IMR-90 (cell line): ENCODE results near the gene ELFN1. TPM values are rescaled to one million over a fixed set of nuclear protein-coding genes. Genes with fewer than 3 reads are reported as not detected.

Experiments used
- ATAC-seq: fragments of 200-7000 bp; cut with Tn5 transposase; 2 replicates; pipeline ENCODE4 v1.9.1; 2020; ENCODE audit warnings: low read depth, mild to moderate bottlenecking, moderate library complexity
- BruUV-seq: library from RNA; stranded (reverse); fragments of 400-500 nt; replicated peaks from 2 replicates; lab custom pipeline; 2021; lab: Mats Ljungman, UMichigan
- CTCF ChIA-PET: fragments of 300-600 bp; formaldehyde crosslinking; extraction: SDS; loops from one replicate; lab custom pipeline; 2021; ENCODE audit warnings: antibody characterized with exemption; lab: Yijun Ruan, JAX
- POLR2A ChIA-PET: fragments of 300-600 bp; sonication (Branson Sonifier 250); formaldehyde crosslinking; loops from one replicate; lab custom pipeline; 2022; ENCODE audit warnings: antibody characterized with exemption; ENCODE audit not compliant: unreplicated experiment; lab: Charles Lee
- DNase-seq: peaks from one replicate; pipeline ENCODE4 v3.0.0; 2013
- H2AFZ ChIP-seq: replicated peaks from 2 replicates; pipeline ENCODE3; 2013; ENCODE audit warnings: low read length, mild to moderate bottlenecking; ENCODE audit not compliant: poor library complexity
- H2AK5ac ChIP-seq: 2 replicates; pipeline ENCODE4 v1.6.1; 2013; ENCODE audit warnings: low read depth, low read length, inconsistent platforms
- H2AK9ac ChIP-seq: replicated peaks from 2 replicates; pipeline ENCODE3; 2013; ENCODE audit warnings: mild to moderate bottlenecking, low read depth, low read length, moderate library complexity; ENCODE audit not compliant: poor library complexity
- H2BK120ac ChIP-seq: 2 replicates; pipeline ENCODE4 v1.6.1; 2013; ENCODE audit warnings: low read depth, low read length, inconsistent platforms
- H2BK15ac ChIP-seq: 3 replicates; pipeline ENCODE4 v1.6.1; 2013; ENCODE audit warnings: low read depth, low read length, inconsistent platforms
- H2BK20ac ChIP-seq: 2 replicates; pipeline ENCODE4 v1.6.1; 2013; ENCODE audit warnings: low read depth, mild to moderate bottlenecking, inconsistent platforms, low read length, moderate library complexity
- H2BK5ac ChIP-seq: 2 replicates; pipeline ENCODE4 v1.6.1; 2013; ENCODE audit warnings: mild to moderate bottlenecking, low read depth, low read length, inconsistent platforms; ENCODE audit not compliant: poor library complexity, severe bottlenecking
- H3K14ac ChIP-seq: replicated peaks from 2 replicates; pipeline ENCODE4 v1.6.1; 2013; ENCODE audit warnings: low read depth, low read length, inconsistent platforms
- H3K18ac ChIP-seq: 2 replicates; pipeline ENCODE4 v1.6.1; 2013; ENCODE audit warnings: low read depth, low read length, control low read depth
- H3K23ac ChIP-seq: 2 replicates; pipeline ENCODE4 v1.6.1; 2013; ENCODE audit warnings: low read depth, low read length, inconsistent platforms
- H3K27ac ChIP-seq: 2 replicates; pipeline ENCODE4 v1.5.1; 2013; ENCODE audit warnings: mild to moderate bottlenecking, control low read depth, low read length; ENCODE audit not compliant: insufficient read depth
- H3K27me3 ChIP-seq: 2 replicates; pipeline ENCODE4 v1.6.1; 2013; ENCODE audit warnings: low read length; ENCODE audit not compliant: control insufficient read depth, insufficient read depth
- H3K36me3 ChIP-seq: 2 replicates; pipeline ENCODE4 v1.6.1; 2013; ENCODE audit warnings: low read length, mixed read lengths; ENCODE audit not compliant: control insufficient read depth, insufficient read depth
- H3K4ac ChIP-seq: 2 replicates; pipeline ENCODE4 v1.6.1; 2013; ENCODE audit warnings: low read depth, low read length, inconsistent platforms
- H3K4me1 ChIP-seq: 2 replicates; pipeline ENCODE4 v1.6.1; 2013; ENCODE audit warnings: low read length, mixed read lengths; ENCODE audit not compliant: control insufficient read depth, insufficient read depth
- H3K4me2 ChIP-seq: 2 replicates; pipeline ENCODE4 v1.6.1; 2013; ENCODE audit warnings: low read depth, mild to moderate bottlenecking, control low read depth, low read length, moderate library complexity
- H3K4me3 ChIP-seq: 2 replicates; pipeline ENCODE4 v1.5.1; 2013; ENCODE audit warnings: low read depth, mild to moderate bottlenecking, control low read depth, low read length, moderate library complexity; ENCODE audit not compliant: insufficient read depth
- H3K56ac ChIP-seq: 2 replicates; pipeline ENCODE4 v1.6.1; 2013; ENCODE audit warnings: low read length, inconsistent platforms; ENCODE audit not compliant: insufficient read depth; ENCODE audit errors: extremely low read depth
- H3K79me1 ChIP-seq, 2 experiments: 2 replicates each; pipeline ENCODE4 v1.6.1; 2013; ENCODE audit warnings: low read length in 2 of 2, inconsistent platforms in 1 of 2, low read depth in 1 of 2
- H3K9ac ChIP-seq: 2 replicates; pipeline ENCODE4 v1.6.1; 2013; ENCODE audit warnings: low read depth, low read length, control low read depth
- H3K9me1 ChIP-seq: 2 replicates; pipeline ENCODE4 v1.6.1; 2013; ENCODE audit warnings: low read length, inconsistent platforms; ENCODE audit not compliant: insufficient read depth
- H3K9me3 ChIP-seq: 2 replicates; pipeline ENCODE4 v1.6.1; 2013; ENCODE audit warnings: low read length; ENCODE audit not compliant: control insufficient read depth, insufficient read depth
- H4K20me1 ChIP-seq: 2 replicates; pipeline ENCODE4 v1.6.1; 2013; ENCODE audit warnings: low read length, inconsistent platforms; ENCODE audit not compliant: insufficient read depth
- H4K5ac ChIP-seq: 2 replicates; pipeline ENCODE4 v1.6.1; 2013; ENCODE audit warnings: mild to moderate bottlenecking, low read depth, low read length, control low read depth
- H4K8ac ChIP-seq, 2 experiments: 2 replicates each; pipeline ENCODE4 v1.6.1; 2013; ENCODE audit warnings: low read depth in 2 of 2, low read length in 2 of 2, control low read depth in 1 of 2, inconsistent platforms in 1 of 2
- H4K91ac ChIP-seq: 2 replicates; pipeline ENCODE4 v1.6.1; 2013; ENCODE audit warnings: low read depth, low read length, inconsistent platforms; ENCODE audit not compliant: insufficient read depth
- BHLHE40 ChIP-seq: fragments of 150-350 bp; IDR thresholded peaks from 2 replicates; pipeline ENCODE4 v1.6.1; 2016; ENCODE audit warnings: mild to moderate bottlenecking, low read depth, low read length
- CEBPB ChIP-seq: IDR thresholded peaks from 2 replicates; pipeline ENCODE4 v1.6.1; 2012; ENCODE audit warnings: low read depth, low read length, improper control_type of control experiment
- CHD1 ChIP-seq: IDR thresholded peaks from 2 replicates; pipeline ENCODE4 v1.6.1; 2012; ENCODE audit warnings: low read depth, low read length, improper control_type of control experiment
- CTCF ChIP-seq: conservative IDR thresholded peaks from 2 replicates; pipeline ENCODE4 v1.5.1; 2012; ENCODE audit warnings: mild to moderate bottlenecking, low read depth, low read length, improper control_type of control experiment
- MAFK ChIP-seq: IDR thresholded peaks from 2 replicates; pipeline ENCODE4 v1.6.1; 2012; ENCODE audit warnings: low read depth, low read length, improper control_type of control experiment
- MAZ ChIP-seq: IDR thresholded peaks from 2 replicates; pipeline ENCODE4 v1.6.1; 2012; ENCODE audit warnings: low read depth, mild to moderate bottlenecking, low read length, improper control_type of control experiment, moderate library complexity, borderline replicate concordance
- MXI1 ChIP-seq: IDR thresholded peaks from 2 replicates; pipeline ENCODE4 v1.6.1; 2012; ENCODE audit warnings: low read depth, mild to moderate bottlenecking, low read length, moderate library complexity, borderline replicate concordance
- NFE2L2 ChIP-seq: fragments of 150-350 bp; IDR thresholded peaks from 2 replicates; pipeline ENCODE4 v1.6.1; 2016; ENCODE audit warnings: low read depth, mild to moderate bottlenecking, low read length
- RAD21 ChIP-seq: IDR thresholded peaks from 2 replicates; pipeline ENCODE4 v1.6.1; 2012; ENCODE audit warnings: low read length, improper control_type of control experiment
- RFX5 ChIP-seq: IDR thresholded peaks from 2 replicates; pipeline ENCODE4 v1.8.0; 2012; ENCODE audit warnings: low read depth, mild to moderate bottlenecking, low read length, moderate library complexity
- SMC3 ChIP-seq: fragments of 150-350 bp; IDR thresholded peaks from 2 replicates; pipeline ENCODE4 v1.6.1; 2016; ENCODE audit warnings: low read depth, mild to moderate bottlenecking, antibody characterized with exemption, low read length, moderate library complexity
- WGBS, 2 experiments: methylation state at CpG; one replicate each; pipeline versions ENCODE4 v1.1.5 to v1.1.7; 2013; ENCODE audit warnings: missing lambda C conversion rate in 2 of 2; ENCODE audit not compliant: insufficient read length in 1 of 2; ENCODE audit errors: extremely low coverage in 2 of 2; 5-methylcytosine and 5-hydroxymethylcytosine counted together
- dilution Hi-C: fragments of 300-500 bp; cut with HindIII; formaldehyde crosslinking; loops from one replicate; pipeline ENCODE4 v1.14.3; 2018; ENCODE audit warnings: low sequenced_read_pairs; ENCODE audit not compliant: unreplicated experiment
- in situ Hi-C: fragments of 300-500 bp; cut with MboI; formaldehyde crosslinking; loops from 3 replicates; pipeline ENCODE4 v1.14.3; 2019; ENCODE audit warnings: low sequenced_read_pairs, inconsistent platforms, mixed read lengths
- intact Hi-C: fragments of 100-400 bp; cut with micrococcal nuclease; formaldehyde crosslinking; loops from 2 replicates; pipeline ENCODE4 v1.10.0; 2022
- polyA plus RNA-seq, 3 experiments: library from polyadenylated mRNA; depleted of rRNA; stranded (reverse); fragments of >200 nt; gene quantifications; 2 replicates each; pipeline ENCODE4 v1.2.3, GENCODE V29; 2012; ENCODE audit warnings: low replicate concordance in 1 of 3
- total RNA-seq: library from RNA; depleted of rRNA; stranded (reverse); fragments of >200 nt; gene quantifications from 2 replicates; pipeline ENCODE4 v1.2.3, GENCODE V29; 2012
- TF ChIP-seq, protein P1 (sequence below): fragments of 150-350 bp; IDR thresholded peaks from 2 replicates; pipeline ENCODE4 v1.6.1; 2016; ENCODE audit warnings: low read depth, mild to moderate bottlenecking, low read length, moderate library complexity, borderline replicate concordance
- TF ChIP-seq, protein P2 (sequence below): fragments of 150-350 bp; IDR thresholded peaks from 2 replicates; pipeline ENCODE4 v1.6.1; 2017; ENCODE audit warnings: mild to moderate bottlenecking, antibody characterized with exemption, low read length, low read depth

The ELFN1 gene
- total and polyA plus RNA-seq, 2 of the 4 experiments (the other 2 are of a cell fraction): 1.6 to 5.2 TPM

GRCh38 chr7:1639071-1639470 is 31.0 kb upstream of the ELFN1 start:
- no peak overlapping the region for H3K56ac ChIP-seq
- no peaks in the 10 kb centered on the region for H3K79me1 ChIP-seq
- H3K27me3 ChIP-seq: peaks cover 41% of the 10 kb centered on the region
- no peak overlapping the region for H3K27ac ChIP-seq
- no peak for TF ChIP-seq MXI1
- no peak for TF ChIP-seq BHLHE40
- TF ChIP-seq, protein P1, sequence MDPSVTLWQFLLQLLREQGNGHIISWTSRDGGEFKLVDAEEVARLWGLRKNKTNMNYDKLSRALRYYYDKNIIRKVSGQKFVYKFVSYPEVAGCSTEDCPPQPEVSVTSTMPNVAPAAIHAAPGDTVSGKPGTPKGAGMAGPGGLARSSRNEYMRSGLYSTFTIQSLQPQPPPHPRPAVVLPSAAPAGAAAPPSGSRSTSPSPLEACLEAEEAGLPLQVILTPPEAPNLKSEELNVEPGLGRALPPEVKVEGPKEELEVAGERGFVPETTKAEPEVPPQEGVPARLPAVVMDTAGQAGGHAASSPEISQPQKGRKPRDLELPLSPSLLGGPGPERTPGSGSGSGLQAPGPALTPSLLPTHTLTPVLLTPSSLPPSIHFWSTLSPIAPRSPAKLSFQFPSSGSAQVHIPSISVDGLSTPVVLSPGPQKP: no peak
- no peak for TF ChIP-seq MAFK
- TF ChIP-seq, protein P2, sequence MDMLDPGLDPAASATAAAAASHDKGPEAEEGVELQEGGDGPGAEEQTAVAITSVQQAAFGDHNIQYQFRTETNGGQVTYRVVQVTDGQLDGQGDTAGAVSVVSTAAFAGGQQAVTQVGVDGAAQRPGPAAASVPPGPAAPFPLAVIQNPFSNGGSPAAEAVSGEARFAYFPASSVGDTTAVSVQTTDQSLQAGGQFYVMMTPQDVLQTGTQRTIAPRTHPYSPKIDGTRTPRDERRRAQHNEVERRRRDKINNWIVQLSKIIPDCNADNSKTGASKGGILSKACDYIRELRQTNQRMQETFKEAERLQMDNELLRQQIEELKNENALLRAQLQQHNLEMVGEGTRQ: no peak
- no peak for TF ChIP-seq CTCF
- no peak for TF ChIP-seq RFX5
- no peak for TF ChIP-seq MAZ
- TF ChIP-seq CHD1: no peak
- TF ChIP-seq CEBPB: no peak
- TF ChIP-seq SMC3: no peak
- no peak for TF ChIP-seq NFE2L2
- TF ChIP-seq RAD21: no peak
- no peak overlapping the region for H3K4me3 ChIP-seq
- H2AK9ac ChIP-seq: no peak overlapping the region
- intact Hi-C loops: no loop called here
- H4K8ac ChIP-seq: no peak overlapping the region
- no peak overlapping the region for H3K23ac ChIP-seq
- H2BK15ac ChIP-seq: no peak overlapping the region
- H3K9ac ChIP-seq: no peak overlapping the region
- H2BK120ac ChIP-seq: no peak overlapping the region
- DNase-seq (no peak), ATAC-seq (no peak)
- POLR2A ChIA-PET: no interaction called here
- in situ Hi-C loops: no loop called here
- H3K14ac ChIP-seq: no peak overlapping the region
- H3K9me3 ChIP-seq: peaks cover 18% of the 10 kb centered on the region
- CTCF ChIA-PET: no interaction called here
- 96% methylated on average over 4 of the region's 8 CpGs; no CpG with 5 or more reads in 1 of the 2 experiments for WGBS, 2 experiments
- no peaks in the 10 kb centered on the region for H4K20me1 ChIP-seq
- no peaks in the 10 kb centered on the region for H3K4me1 ChIP-seq
- no peak overlapping the region for H2BK20ac ChIP-seq
- no peaks in the 10 kb centered on the region for H3K9me1 ChIP-seq
- H4K5ac ChIP-seq: no peak overlapping the region
- no peak overlapping the region for H3K18ac ChIP-seq
- H4K91ac ChIP-seq: no peak overlapping the region
- H2BK5ac ChIP-seq: no peak overlapping the region
- dilution Hi-C loops: no loop called here
- H2AK5ac ChIP-seq: no peak overlapping the region
- no TSS peak for BruUV-seq
- H2AFZ ChIP-seq: no peak overlapping the region
- H3K4ac ChIP-seq: no peak overlapping the region
- H3K36me3 ChIP-seq: no peaks in the 10 kb centered on the region
- H3K4me2 ChIP-seq: no peak overlapping the region
